SW 1271 (cell line): ENCODE data around the gene MEST.
"Not testable (repeated sequence)": the region's sequence is repeated elsewhere in the genome, so short reads cannot be mapped to it uniquely, and the experiment has no call there.

Experiments
- DNase-seq, 2 experiments: peaks; one replicate each; lab custom pipeline; 2025; lab: John Stamatoyannopoulos, UW

The MEST gene

GRCh38 chr7:130485734-130486113 is 6.2 kb upstream of the MEST start:
- DNase-seq: no peak

GRCh38 chr7:130486114-130486953 is 5.6 kb upstream of the MEST start:
- no peak for DNase-seq

- DNase-seq: no peak
Measured at GRCh38 chr7:130486954-130487436, 4.9 kb upstream of the MEST start.

GRCh38 chr7:130488392-130489139 is 3.3 kb upstream of the MEST start:
- DNase-seq: no peak

- no peak for DNase-seq
Measured at GRCh38 chr7:130489140-130489983, 2.5 kb upstream of the MEST start.

- DNase-seq: no peak
Measured at GRCh38 chr7:130490311-130490791, 1.5 kb upstream of the MEST start.

GRCh38 chr7:130490888-130491804 is 739 bp upstream of the MEST start:
- no peak for DNase-seq

- DNase-seq: no peak
Measured at GRCh38 chr7:130492523-130493274, 814 bp downstream of the MEST start.

- no peak for DNase-seq
Measured at GRCh38 chr7:130493275-130493873, 1.5 kb downstream of the MEST start.

- DNase-seq: no peak
Measured at GRCh38 chr7:130494431-130494858, 2.6 kb downstream of the MEST start.

- no peak for DNase-seq
Measured at GRCh38 chr7:130500463-130500862, 8.6 kb downstream of the MEST start.

GRCh38 chr7:130500910-130501309 is 9.0 kb downstream of the MEST start:
- DNase-seq: no peak

GRCh38 chr7:130505753-130506152 is 13.9 kb downstream of the MEST start:
- DNase-seq: no peak

- DNase-seq: no peak
Measured at GRCh38 chr7:130506358-130506757, 14.5 kb downstream of the MEST start.

- DNase-seq: not testable (repeated sequence)
Measured at GRCh38 chr7:130512038-130512437, 20.2 kb downstream of the MEST start.

- no peak for DNase-seq
Measured at GRCh38 chr7:130513447-130513846, 21.6 kb downstream of the MEST start.

GRCh38 chr7:130515315-130516040 is 23.6 kb downstream of the MEST start:
- no peak for DNase-seq

GRCh38 chr7:130521258-130521951 is 29.5 kb downstream of the MEST start:
- no peak for DNase-seq
